NCI-H524 (cell line): ENCODE data around the gene NECAP2.
"Not testable (repeated sequence)": the region's sequence is repeated elsewhere in the genome, so short reads cannot be mapped to it uniquely, and the experiment has no call there.

Experiments used
- DNase-seq, 2 experiments: peaks; one replicate each; lab custom pipeline; 2025; lab: John Stamatoyannopoulos, UW

NECAP2 gene

DNA sequence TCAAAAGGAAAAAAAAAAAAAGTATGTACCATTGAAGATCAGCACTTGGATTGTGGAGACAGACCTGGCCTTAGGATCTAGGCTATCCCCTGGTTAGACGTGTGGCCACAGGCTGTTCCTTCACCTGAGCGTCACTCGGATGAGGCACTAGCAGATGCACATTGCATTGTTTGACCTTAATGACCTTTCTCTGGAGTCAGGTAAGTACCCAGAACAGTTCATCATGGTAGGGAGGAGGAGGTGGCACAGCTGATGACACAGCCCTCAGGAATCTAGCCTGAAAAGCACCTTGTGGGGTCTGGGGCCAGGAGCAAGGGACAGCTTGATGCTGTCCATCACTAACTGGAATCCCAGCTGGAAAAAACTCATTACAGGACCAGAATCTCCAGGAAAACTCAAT, 21.2 kb downstream of the NECAP2 start:
- no peak for DNase-seq

DNA sequence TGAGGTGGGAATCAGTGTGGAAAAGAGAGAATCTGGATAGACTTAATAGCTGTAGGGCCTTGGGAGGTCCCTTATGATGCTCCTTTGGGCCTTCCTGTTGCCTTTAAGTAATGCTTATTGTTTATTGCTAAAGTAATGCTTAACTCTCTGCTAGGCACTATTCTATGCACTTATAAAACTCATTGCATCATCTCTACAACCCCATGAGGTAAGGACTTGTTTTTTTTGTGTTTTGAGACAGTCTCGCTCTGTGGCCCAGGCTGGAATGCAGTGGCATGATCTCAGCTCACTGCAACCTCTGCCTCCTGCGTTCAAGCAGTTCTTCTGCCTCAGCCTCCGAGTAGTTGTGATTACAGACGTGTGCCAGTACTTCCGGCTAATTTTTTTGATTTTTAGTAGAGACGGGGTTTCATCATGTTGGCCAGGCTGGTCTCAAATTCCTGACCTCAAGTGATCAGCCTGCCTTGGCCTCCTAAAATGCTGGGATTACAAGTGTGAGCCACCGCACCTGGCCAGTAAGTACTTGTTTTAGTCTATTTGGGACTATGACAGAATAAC, 22.3 kb downstream of the NECAP2 start:
- no peak for DNase-seq

DNA sequence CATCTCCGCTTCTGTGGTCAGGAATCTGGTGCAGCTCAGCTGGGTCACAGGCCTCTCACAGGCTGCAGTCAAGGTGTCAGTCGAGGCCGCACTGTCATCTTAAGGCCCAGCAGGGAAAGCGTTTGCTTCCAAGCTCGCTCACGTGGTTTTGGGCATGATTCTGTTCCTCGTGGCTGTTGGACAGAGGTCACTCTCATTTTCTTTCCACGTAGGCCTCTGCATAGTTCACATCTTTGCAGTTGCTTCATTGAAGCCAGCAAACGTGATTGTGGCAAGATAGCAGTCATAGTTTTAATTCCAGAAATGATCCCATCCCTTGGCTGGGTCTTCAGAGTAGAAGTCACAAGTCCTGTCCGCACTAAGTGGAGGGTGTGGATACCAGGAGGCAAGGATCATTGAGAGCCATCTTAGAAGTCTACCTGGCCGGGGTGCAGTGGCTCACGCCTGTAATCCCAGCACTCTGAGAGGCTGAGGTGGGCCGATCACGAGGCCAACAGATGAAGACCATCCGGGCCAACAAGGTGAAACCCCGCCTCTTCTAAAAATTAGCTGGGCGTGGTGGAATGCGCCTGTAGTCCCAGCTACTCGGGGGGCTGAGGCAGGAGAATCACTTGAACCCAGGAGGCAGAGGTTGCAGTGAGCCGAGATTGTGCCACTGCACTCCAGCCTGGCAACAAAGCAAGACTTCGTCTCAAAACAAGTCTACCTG, 24.5 kb downstream of the NECAP2 start:
- no peak for DNase-seq

DNA sequence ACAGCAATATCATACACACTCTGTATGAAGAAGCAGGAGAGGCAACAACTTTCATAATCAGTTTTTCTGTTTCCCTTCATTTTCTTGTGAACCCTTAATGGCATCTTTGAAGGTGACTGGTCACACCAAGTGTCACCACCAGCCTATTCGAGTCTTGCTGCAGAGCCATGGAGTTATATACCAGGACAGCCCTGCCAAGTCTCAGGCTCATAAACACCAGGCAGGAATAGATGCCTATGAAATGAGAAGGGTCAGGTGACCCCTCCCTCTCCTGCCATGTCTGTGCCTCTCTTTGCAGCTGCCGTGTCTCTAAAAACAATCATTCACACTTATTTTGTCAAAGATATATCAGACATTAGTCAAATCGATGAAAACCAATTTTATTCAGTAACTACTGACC, 28.0 kb downstream of the NECAP2 start:
- no peak for DNase-seq

DNA sequence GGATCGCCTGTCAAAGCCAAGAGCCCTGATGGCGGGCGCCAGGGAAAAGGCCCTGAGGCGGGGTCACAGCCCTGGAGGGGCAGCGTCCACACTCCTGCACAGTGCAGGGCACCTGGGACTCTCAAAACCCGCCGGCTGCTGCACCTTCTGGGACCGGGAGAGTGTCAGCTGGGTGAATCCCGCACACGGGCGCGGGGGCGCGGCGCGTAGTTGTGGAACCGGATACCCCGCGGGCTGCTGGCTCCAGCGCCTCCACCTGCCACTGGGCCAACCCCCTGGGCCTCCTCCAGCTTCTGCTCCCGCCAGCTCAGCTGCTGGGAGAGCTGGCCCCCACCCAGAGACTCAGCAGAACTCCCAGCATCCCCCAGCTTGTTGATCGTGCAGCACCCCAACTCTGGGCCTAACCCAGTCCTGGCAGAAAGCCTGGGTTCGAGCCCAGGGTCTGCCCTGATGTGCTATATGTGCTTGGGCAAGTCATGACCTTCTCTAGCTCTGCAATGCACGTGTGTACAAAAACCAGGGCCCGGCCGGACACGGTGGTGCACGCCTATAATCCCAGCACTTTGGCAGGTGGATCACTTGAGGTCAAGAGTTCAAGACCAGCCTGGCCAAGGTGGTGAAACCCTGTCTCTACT, 33.8 kb downstream of the NECAP2 start:
- no peak for DNase-seq

DNA sequence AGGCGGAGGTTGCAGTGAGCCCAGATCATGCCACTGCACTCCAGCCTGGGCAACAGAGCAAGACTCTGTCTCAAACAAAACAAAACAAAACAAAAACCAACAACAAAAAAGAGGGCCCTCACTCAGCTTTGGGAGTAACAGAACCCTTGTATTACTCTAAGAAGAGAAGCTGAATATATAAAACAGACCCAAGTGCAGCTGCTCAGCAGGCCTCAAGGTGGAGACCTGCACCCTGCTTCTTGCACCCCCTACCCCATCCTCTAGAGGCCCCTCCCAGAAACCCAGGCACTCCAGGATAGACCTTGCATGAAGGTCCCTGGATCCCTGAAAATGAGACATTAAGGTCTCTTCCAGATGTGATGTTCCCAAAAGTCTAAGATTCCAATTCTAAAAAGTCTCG, 34.4 kb downstream of the NECAP2 start:
- peak in 1 of 2 experiments; percentile 13 for DNase-seq

DNA sequence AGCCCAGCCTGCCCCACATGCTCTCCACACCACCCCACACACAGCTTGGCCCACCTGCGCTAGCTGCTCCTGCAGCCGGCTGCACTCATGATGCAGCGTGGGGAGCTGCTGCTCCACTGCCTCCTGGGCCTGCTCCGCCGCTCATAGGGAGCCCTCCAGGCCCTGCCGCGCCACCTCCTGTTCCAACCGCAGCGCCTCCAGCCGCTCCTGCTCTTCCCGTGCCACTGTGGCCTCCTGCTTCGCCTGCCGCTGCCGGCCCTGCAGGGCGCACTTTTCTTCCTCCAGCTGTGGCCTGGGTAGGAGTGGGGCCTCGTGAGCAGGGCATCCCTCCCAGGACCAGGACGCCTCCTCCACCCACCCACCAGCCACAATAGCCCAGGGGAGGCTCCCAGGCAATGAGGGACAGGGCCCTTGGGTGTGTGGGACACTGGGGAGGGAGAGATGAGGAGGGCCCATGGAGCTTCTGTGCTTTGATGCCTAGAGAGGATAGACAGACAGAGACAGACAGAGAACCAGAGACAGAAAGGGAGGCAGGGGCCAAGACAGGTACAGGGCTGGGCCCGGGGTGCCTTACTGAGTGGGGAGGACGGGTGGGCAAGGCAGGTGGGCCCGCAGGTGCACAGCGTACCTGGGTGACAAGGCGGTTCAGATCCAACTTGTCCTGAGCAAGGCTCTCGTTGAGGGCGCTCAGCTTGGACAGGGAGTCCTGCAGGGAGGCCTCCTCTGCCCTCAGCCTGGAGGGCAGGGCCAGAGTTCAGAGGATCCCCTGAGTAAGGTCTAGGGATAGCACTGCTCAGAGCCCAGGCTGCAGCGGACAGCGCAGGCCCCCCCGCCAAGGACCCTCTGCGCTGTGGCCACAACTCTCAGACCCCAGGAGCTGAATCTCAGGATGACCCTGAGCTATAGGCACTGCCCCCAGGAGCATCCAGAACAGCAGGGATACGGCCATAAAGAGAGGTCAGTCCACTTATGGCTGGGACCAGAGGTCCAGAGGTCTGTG, 35.5 kb downstream of the NECAP2 start:
- DNase-seq = not testable (repeated sequence)

DNA sequence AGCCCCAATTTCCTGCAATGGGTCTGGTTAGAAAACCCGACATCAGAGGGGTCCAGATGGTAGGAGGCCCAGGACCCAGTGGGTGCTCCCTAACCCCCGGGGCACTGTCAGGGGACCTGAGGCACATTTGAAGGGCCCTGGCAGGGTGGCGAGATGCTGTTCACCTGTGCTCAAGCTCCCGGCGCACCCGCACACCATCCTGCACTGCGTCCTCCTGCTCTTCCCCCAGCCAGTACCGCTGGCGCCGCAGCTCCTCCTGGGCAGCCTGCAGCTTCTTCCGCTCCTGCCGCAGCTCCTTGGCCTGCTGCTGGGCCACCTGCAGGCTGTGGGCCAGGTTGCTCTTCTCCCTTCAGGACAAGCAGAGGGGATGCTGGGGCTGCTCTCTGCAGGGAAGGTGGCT, 37.6 kb downstream of the NECAP2 start:
- no peak for DNase-seq

DNA sequence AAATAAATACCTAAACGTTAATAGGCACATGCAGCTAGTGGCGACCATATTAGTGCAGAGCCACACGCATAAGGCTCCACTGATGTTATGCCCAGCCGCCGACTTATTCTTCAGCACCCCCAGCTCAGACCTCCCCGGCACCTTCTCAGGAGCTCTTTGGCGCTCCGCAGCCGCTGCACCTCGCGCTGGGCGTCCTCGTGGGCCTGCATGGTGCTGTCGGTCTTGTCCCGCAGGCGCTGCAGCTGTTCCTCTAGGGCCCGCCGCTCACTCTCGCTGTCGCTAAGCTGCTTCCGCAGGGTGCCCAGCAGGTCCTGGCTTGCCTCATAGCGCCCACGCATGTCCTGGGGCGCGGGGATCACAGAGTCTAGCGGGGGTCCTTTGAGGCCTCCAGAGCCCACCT, 42.6 kb downstream of the NECAP2 start:
- DNase-seq = not testable (repeated sequence)

DNA sequence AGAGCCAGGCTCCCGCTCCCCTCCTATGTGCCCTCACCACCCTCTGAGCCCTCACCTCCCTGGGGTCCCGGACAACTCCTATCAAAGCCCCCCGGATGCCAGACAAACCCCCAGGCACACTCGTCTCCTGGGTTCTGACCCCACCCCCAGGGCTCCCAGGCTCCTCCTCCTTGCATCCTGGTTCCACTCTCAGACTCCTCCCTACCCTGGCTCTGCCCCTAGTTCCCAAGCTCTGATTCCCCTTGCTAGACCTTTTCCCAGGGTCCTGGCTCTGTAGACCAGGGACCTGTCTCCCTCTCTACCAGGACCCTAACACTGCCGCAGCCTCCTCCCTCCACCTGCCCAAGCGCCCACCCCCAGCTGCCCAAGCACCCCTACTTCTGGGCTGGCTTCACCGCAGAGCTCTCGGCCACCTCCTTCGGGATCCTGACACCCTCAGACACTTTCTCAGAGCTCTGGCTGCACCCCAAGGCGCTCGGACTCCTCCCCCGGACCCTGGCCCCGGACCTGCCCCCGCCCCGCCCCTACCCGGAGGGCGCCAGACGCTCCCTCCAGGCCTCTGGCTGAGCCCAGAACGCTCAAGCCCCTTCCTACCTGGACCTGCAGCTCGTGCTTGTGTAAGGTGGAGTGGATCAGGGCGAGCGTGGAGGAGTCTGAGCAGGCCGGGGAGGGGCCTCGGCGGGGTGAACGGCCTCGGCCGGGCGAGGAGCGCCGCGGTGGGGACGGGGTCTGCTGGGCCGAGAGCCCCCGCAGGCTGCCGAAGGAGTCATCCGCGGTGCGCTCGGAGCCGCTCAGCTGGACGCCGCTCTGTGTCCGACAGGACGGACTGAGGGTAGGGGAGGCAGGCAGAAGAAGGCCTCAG, 43.3 kb downstream of the NECAP2 start:
- DNase-seq = not testable (repeated sequence)

DNA sequence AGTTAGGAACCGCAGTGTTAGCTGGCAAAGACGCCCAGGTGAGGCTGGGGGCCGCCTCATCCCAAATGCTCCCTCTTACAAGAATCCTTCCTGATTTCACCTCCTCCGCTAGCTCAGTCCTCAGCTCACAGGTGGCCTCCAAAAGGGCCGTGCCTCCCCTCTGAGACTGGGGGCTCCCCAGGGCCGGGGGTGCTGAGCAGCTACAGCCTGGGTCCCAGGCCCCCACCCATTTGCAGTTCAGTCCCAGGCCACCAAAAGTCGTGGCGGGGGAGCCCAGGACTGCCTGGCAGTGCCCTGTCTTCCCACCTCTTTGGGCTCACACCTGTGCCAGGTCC, 43.9 kb downstream of the NECAP2 start:
- DNase-seq = no peak

DNA sequence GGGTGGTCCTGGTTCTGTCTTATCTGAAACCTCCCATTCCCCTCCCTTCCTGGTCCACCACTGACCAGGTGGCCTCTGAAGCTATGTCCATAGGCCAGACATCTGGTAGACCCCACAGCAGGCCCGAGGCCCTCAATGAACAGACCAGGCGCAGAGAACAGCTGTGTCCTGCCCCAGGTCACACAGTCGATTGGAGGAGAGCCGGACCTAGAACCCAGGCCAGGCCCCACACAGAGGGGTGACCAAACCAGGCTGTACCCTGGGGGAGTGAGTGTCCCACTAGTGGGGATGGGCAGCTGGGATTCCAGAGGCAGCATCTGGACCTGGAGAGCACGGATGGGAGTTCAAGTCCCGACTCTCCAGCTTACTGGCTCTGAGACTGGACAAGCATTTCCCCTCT, 44.4 kb downstream of the NECAP2 start:
- DNase-seq = no peak

DNA sequence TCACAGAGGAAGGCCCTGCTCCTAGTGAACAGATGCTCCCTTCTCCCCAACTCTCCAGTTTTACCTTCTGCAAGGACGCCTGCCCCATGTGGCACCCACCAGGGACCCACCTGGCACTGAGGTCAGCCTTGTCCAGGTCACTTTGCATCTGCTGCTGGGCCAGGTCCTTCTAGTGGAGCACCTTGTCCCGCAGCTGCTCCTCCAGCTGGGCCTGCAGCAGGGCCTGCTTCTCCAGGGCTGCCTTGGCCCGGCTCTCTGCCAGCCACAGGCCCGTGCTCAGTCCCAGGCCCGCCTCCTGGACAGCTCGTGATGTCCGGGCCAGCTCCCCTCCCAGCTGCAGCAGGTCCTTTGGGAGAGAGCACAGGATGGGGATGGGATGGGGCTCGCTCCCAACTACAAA, 45.8 kb downstream of the NECAP2 start:
- DNase-seq = not testable (repeated sequence)

DNA sequence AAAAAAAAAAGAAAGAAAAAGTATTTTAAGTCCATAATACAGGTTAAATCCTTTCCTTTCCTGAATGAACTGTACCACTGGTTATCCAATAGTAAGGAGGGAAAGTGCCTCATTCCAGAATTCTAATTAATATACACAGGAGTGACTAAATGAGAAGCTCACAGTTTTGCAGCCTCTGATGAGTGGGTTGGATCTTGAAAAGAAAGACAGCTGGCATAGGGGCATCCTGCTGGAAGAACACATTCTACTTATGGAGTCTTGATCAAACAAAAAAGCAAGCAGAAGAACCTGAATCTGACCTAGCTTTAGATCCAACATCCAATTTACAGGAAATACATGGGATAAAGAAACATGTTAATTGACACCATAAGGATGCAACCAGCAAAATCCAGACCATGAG, 46.5 kb downstream of the NECAP2 start:
- not testable (repeated sequence) for DNase-seq

DNA sequence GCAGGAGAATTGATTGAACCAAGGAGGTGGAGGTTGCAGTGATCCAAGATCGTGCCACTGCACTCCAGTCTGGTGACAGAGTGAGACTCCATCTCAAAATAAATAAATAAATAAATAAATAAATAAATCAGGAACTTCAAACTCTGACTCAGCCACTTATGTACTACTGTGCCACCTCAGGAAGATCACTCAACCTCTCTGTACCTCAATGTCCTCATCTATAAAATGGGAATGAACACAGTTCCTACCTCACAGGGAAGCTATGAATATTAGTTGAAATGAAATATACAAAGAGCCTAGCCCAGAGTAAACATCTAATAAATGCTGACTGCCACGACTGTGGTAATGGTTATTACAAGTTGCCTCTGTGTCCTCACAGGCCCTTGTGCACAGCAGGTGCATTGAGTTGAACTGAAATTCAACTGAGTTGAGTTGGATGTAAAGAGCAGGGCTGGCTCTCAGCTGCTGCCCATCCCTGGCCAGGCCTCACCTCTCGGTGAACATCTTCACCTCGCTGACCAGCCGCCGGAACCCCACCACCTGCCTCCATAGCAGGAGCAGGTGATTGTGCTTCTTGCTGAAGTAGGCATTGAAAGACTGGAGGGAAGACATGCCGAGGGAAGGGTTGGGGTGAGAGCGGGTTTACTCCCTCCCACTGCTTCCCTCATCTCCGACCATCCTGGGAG, 48.8 kb downstream of the NECAP2 start:
- DNase-seq = not testable (repeated sequence)

DNA sequence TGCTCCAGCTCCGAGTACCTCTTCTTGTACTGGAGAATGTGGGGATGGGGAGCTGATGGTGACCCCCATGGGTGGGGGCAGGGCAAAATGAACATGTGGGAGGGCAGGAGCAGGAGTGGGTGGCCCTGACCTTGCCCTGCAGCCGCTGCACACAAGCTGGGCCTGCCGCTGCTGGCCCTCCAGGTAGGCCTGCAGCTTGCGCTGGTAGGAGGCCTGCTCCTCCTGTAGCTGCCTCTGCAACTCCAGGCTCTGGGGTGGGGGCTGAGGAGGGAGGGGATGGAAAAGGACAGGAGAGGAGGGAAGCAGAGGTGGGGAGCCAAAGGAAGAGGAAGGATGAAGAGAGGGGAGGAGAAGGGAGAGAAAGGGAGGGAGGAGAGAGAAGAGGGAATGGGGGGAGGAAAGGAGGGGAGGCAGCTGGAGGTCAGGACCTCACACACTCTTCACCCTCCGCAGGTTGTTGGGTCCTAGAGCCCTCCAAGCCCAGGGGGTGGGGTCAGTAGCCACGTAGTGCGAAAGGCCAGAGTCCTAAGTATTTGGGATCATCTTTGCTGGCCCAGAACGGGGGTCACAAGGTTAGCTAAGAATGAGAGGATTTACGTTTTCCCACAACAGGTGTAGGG, 50.6 kb downstream of the NECAP2 start:
- DNase-seq = no peak

DNA sequence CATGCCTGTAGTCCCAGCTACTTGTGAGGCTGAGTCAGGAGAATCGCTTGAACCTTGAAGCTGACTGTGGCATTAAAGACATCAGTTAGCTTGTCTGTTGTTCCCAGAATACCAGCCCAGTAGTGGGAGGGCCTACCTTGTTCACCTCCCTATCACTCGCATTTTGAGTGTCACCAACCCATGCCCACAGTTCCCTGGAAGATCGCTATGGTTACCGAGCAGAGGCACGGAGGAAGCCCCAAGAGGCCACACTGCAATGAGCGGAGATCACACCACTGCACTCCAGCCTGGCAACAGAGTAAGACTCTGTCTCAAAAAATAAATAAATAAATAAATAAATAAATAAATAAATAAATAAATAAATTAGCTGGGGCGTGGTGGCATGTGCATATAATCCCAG, 52.4 kb downstream of the NECAP2 start:
- DNase-seq = not testable (repeated sequence)

DNA sequence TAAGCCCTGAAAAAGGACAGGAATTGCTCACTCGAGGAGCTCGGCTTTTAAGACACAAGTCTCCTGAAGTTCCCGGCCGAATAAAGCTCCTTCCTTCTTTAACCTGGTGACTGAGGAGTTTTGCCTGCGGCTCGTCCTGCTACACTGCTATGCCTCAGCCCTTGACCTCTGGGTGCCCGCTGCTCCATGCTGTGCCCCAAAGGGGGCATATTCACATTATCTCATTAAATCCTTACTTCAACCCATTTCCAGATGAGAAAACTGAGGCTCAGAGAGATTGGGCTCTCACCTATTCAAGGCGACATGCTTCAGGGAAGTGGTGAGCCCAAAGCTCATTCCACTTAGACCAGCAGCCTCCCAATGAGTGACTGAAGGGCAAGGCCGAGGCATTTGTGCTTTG, 53.2 kb downstream of the NECAP2 start:
- DNase-seq = not testable (repeated sequence)

DNA sequence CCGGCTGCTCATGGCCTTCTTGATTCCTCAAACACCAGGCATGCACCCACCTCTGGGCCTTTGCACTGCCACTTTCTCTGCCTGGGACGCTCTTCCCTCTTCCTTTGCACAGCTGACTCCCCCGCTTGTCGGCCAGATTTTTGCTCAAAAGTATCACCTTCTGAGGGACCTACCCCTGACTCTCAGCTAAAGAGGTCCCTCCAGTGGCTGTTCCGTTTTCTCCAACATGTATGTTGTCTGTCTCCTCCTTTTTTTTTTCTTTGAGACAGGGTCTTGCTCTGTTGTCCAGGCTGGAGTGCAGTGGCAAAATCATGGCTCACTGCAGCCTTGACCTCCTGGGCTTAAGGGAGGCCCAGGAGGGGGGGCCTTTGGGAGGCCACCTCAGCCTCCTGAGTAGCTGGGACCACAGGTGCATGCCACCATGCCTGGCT, 57.0 kb downstream of the NECAP2 start:
- not testable (repeated sequence) for DNase-seq

DNA sequence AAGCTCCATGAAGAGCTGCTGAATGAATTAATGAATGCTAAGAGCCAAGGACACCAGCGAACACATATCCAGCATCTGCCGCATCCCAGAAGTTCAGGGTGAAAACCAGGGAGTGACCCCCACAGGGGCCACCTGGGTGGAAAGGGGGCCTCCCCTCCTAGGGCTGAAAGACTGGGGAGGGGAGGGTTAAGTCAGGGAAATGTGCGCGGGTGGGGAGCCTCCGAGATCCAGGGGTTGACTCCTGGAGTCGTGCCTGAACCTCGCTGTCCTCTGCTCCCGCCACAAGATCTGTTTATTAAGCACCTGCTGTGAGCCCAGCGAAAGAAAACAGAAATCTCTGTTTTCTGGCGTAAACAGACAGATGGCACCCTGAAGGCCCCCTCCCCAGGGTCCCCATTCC, 57.5 kb downstream of the NECAP2 start:
- not testable (repeated sequence) for DNase-seq
